ENCODE data around the gene BTG4. TPM values are rescaled to one million over a fixed set of nuclear protein-coding genes. Genes with fewer than 3 reads are reported as not detected.

The BTG4 gene
- total RNA-seq, 1 donor from 2014 or later, result not detected

GRCh38 chr11:111531687-111532364 lies 19.6 kb upstream of the BTG4 start:
- intact Hi-C loops (cut with DNase I), result no loop called here
- DNase-seq (ENCODE audit: extremely low spot score in 2 of 2), result no peak
- H3K36me3 ChIP-seq, result no peaks in the 10 kb centered on the region

GRCh38 chr11:111531136-111531535 lies 18.9 kb upstream of the BTG4 start:
- no peak for TF ChIP-seq POLR2AphosphoS5 (IDR thresholded peaks at IDR 0.05; ENCODE audit: insufficient read depth in 1 of 2, low read depth in 1 of 2)
- TF ChIP-seq CTCF (IDR thresholded peaks at IDR 0.05), result no peak
- TF ChIP-seq POLR2A (IDR thresholded peaks at IDR 0.05), result no peak
- no peak for DNase-seq (ENCODE audit: extremely low spot score in 2 of 2)
- intact Hi-C loops (cut with DNase I), result no loop called here
- Histone ChIP-seq H3K4me1 (no peaks in the 10 kb centered on the region), H3K9me3 (no peaks in the 10 kb centered on the region), H3K36me3 (no peaks in the 10 kb centered on the region), H3K4me3 (no peak overlapping the region), H3K27me3 (no peaks in the 10 kb centered on the region), H3K27ac (no peak overlapping the region)

More at GRCh38 chr11:111531687-111532364, 19.6 kb upstream of the BTG4 start:
- Histone ChIP-seq H3K27me3 (no peaks in the 10 kb centered on the region), H3K27ac (no peak overlapping the region), H3K4me1 (no peaks in the 10 kb centered on the region), H3K9me3 (no peaks in the 10 kb centered on the region), H3K4me3 (no peak overlapping the region)
- TF ChIP-seq CTCF (IDR thresholded peaks at IDR 0.05) (no peak), POLR2A (IDR thresholded peaks at IDR 0.05) (no peak), POLR2AphosphoS5 (IDR thresholded peaks at IDR 0.05; ENCODE audit: insufficient read depth in 1 of 2, low read depth in 1 of 2) (no peak)

GRCh38 chr11:111530091-111530490 lies 17.9 kb upstream of the BTG4 start:
- no peaks in the 10 kb centered on the region for H3K4me1 ChIP-seq
- no peak overlapping the region for H3K4me3 ChIP-seq
- H3K27me3 ChIP-seq, result no peaks in the 10 kb centered on the region
- no peak for DNase-seq (ENCODE audit: extremely low spot score in 2 of 2)
- no peak overlapping the region for H3K27ac ChIP-seq
- TF ChIP-seq POLR2A (IDR thresholded peaks at IDR 0.05) (no peak), CTCF (IDR thresholded peaks at IDR 0.05) (no peak), POLR2AphosphoS5 (IDR thresholded peaks at IDR 0.05; ENCODE audit: insufficient read depth in 1 of 2, low read depth in 1 of 2) (no peak)
- intact Hi-C loops (cut with DNase I), result no loop called here
- H3K9me3 ChIP-seq, result no peaks in the 10 kb centered on the region
- no peaks in the 10 kb centered on the region for H3K36me3 ChIP-seq

GRCh38 chr11:111528557-111528956 lies 16.4 kb upstream of the BTG4 start:
- Histone ChIP-seq H3K27me3 (no peaks in the 10 kb centered on the region), H3K36me3 (no peaks in the 10 kb centered on the region), H3K27ac (no peak overlapping the region), H3K4me1 (no peaks in the 10 kb centered on the region), H3K9me3 (no peaks in the 10 kb centered on the region), H3K4me3 (no peak overlapping the region)
- DNase-seq (ENCODE audit: extremely low spot score in 2 of 2), result no peak
- no peak for TF ChIP-seq POLR2A (IDR thresholded peaks at IDR 0.05)
- no peak for TF ChIP-seq POLR2AphosphoS5 (IDR thresholded peaks at IDR 0.05; ENCODE audit: insufficient read depth in 1 of 2, low read depth in 1 of 2)
- intact Hi-C loops (cut with DNase I), result no loop called here

- Histone ChIP-seq H3K27me3 (no peaks in the 10 kb centered on the region), H3K27ac (no peak overlapping the region), H3K4me3 (no peak overlapping the region), H3K36me3 (no peaks in the 10 kb centered on the region), H3K9me3 (no peaks in the 10 kb centered on the region), H3K4me1 (no peaks in the 10 kb centered on the region)
- intact Hi-C loops (cut with DNase I), result no loop called here
- DNase-seq (ENCODE audit: extremely low spot score in 2 of 2), result no peak
- TF ChIP-seq CTCF (IDR thresholded peaks at IDR 0.05), result no peak
- TF ChIP-seq POLR2A (IDR thresholded peaks at IDR 0.05), result no peak
- no peak for TF ChIP-seq POLR2AphosphoS5 (IDR thresholded peaks at IDR 0.05; ENCODE audit: insufficient read depth in 1 of 2, low read depth in 1 of 2)
Observed at GRCh38 chr11:111527279-111527678, 15.1 kb upstream of the BTG4 start.

Measured in vagina (tissue), 2 donors.